GM19193 (cell line): ENCODE measurements around the gene RAD51AP1.

Source experiments
- POLR2A ChIP-seq: IDR thresholded peaks from 4 replicates; pipeline ENCODE4 v1.6.1; 2011; ENCODE audit not compliant: insufficient read depth, insufficient read length; ENCODE audit errors: extremely low read depth

Gene RAD51AP1

DNA sequence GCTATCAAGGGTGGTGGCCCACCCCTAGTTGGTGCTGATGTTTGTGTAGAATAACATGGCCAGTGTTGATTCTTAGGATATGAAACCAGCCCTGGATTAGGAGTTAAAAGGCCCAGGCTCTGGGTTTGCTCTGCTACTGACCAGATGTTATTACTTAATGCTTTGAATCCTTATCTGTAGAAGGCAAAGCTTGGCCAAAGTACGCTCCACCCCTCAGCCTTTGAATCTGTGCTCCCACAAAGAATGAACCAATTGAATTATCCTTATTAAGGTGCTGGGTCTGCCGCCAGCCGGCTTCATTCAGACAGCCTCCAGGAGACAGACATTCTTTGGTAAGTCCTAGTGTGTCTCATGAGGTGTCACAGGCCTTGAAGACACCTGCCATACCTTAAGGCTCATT, 68.4 kb downstream of the RAD51AP1 start:
- no peak for TF ChIP-seq POLR2A

DNA sequence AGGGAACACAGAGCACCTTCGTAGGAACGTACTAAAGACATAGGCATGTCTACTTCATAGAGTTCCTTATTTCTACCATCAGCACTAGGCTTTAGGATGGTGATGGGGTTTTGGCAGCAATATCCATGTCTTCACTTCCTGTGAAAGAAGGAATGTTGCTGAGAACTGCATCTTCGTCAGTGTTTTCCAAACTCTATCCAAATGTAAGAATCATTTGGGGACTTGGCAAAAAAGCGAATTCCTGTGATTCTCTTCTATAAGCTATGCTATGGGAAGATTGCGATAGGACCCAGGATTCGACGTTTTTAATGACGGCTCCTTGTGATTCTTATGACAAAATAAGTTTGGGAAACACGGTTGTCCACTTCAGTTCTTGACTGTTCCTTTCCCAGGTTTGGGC, 70.4 kb downstream of the RAD51AP1 start:
- no peak for TF ChIP-seq POLR2A
